ENCODE measurements around the gene KANK2. TPM values are rescaled to one million over a fixed set of nuclear protein-coding genes. Genes with fewer than 3 reads are reported as not detected.
"Not testable (repeated sequence)": the region's sequence is repeated elsewhere in the genome, so short reads cannot be mapped to it uniquely, and the experiment has no call there.

The KANK2 gene
- total RNA-seq, 1 donor from 2014 or later = 78.3 TPM

GRCh38 chr19:11140896-11141295 lies 56.4 kb downstream of the KANK2 start:
- TF ChIP-seq, protein P1, sequence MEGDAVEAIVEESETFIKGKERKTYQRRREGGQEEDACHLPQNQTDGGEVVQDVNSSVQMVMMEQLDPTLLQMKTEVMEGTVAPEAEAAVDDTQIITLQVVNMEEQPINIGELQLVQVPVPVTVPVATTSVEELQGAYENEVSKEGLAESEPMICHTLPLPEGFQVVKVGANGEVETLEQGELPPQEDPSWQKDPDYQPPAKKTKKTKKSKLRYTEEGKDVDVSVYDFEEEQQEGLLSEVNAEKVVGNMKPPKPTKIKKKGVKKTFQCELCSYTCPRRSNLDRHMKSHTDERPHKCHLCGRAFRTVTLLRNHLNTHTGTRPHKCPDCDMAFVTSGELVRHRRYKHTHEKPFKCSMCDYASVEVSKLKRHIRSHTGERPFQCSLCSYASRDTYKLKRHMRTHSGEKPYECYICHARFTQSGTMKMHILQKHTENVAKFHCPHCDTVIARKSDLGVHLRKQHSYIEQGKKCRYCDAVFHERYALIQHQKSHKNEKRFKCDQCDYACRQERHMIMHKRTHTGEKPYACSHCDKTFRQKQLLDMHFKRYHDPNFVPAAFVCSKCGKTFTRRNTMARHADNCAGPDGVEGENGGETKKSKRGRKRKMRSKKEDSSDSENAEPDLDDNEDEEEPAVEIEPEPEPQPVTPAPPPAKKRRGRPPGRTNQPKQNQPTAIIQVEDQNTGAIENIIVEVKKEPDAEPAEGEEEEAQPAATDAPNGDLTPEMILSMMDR (conservative IDR thresholded peaks at IDR 0.05; ENCODE audit: low read depth, low read length) = no peak
- no peak for DNase-seq (ENCODE audit: low read depth)

DNA sequence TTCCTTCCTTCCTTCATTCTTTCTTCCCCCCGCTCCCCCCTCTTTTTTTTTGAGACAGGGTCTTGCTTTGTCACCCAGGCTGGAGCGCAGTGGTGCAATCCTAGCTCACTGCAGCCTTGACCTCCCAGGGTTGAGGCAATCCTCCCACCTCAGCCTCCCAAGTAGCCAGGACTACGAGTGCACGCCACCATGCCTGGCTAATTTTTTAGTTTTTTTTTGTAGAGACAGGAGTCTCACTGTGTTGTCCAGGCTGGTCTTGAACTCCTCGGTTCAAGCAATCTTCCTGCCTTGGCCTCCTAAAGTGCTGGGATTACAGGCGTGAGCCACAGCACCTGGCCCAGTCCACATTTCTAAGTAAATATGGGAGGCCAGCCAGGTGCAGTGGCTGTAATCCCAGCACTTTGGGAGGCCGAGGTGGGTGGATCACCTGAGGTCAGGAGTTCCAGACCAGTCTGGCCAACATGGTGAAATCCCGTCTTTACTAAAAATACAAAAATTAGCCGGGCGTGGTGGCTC lies 57.3 kb downstream of the KANK2 start:
- H3K4me3 ChIP-seq (ENCODE audit: low read depth, low read length); DNase-seq (ENCODE audit: low read depth): not testable (repeated sequence)

More at GRCh38 chr19:11140896-11141295, 56.4 kb downstream of the KANK2 start:
- no peak overlapping the region for H3K4me3 ChIP-seq (ENCODE audit: low read depth, low read length)

DNA sequence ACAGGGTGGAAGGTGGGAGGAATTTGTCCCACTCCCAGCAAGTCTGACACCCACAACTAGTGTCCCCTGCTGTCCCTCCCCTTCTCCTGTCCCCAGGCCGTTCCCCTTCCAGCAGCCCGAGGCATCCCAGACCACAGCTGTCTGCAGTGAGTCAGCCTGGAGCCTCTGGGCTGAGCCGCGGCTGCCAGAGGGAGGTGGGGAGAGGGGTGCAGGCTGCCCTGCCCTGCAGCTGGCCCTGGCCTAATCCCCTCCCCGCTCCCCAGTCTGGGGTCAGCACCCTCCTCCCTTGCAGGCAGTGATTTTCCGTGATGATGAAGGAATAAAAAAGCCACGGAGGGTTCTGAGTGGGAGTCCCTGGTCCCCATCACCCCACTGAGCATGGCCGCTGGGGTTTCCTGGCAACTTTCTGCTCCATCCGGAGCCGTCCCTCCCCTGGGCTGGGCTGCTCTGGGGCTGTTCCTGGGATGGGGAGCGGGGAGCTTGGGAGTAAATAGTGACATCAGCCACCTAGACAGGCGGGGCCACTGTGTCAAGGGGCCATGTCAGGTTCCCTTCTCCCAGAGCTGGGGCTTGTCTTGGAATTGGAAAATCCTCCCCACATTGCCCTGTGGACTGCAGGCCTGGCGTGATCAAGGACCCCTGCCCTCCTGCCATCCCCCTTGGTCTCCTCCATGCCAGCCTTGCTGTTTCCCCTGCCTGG lies 58.6 kb downstream of the KANK2 start:
- TF ChIP-seq, protein P1 (conservative IDR thresholded peaks at IDR 0.05; ENCODE audit: low read depth, low read length) = no peak
- no peak for DNase-seq (ENCODE audit: low read depth)
- no peak overlapping the region for H3K4me3 ChIP-seq (ENCODE audit: low read depth, low read length)

DNA sequence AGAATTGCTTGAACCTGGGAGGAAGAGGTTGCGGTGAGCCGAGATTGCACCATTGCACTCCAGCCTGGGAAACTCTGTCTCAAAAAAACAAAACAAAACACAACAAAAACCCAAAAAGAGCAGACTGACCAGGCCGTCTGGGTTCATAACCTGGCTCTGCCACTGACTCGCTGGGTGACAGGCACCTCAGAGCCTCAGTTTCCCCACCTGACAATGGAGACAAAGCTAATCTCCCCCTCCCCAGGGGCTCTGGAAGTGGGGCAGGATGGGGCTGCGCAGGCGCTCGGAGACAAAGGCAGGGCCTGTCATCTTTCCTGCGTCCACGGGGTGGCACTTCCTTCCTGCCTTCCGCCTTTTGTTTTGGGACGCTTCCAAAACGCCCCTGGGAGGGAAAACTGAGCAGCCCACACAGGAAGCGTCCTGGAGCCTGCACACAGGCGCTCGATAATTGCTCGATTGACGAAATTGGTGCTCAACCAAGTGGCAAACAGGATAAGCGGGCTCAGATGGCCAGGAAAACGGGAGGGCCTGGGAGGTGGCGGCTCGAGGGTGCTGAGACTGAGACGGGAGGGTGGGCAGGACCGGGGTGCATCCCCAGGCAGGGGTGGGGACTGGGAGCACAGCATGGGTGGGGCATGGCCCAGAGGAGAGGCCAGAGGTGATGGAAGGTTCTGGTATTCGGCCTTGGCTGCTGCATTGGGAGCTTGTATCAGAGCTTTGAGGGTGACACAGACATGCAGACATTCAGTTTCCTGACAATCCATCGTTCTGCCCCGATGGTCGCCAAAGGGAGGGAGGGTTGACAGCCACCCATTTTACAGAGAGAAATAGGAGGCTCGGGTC lies 59.6 kb downstream of the KANK2 start:
- no peak overlapping the region for H3K4me3 ChIP-seq (ENCODE audit: low read depth, low read length)
- DNase-seq (ENCODE audit: low read depth) = no peak
- TF ChIP-seq, protein P1 (conservative IDR thresholded peaks at IDR 0.05; ENCODE audit: low read depth, low read length) = peak; percentile 79

- TF ChIP-seq, protein P1 (conservative IDR thresholded peaks at IDR 0.05; ENCODE audit: low read depth, low read length) = no peak
- H3K4me3 ChIP-seq (ENCODE audit: low read depth, low read length) = no peak overlapping the region
- DNase-seq (ENCODE audit: low read depth) = no peak
These were observed 60.8 kb downstream of the KANK2 start for GRCh38 chr19:11136400-11137101.

- no peak overlapping the region for H3K4me3 ChIP-seq (ENCODE audit: low read depth, low read length)
- no peak for DNase-seq (ENCODE audit: low read depth)
These were observed 65.9 kb downstream of the KANK2 start for GRCh38 chr19:11131471-11131870.

More at GRCh38 chr19:11131471-11131870, 65.9 kb downstream of the KANK2 start:
- TF ChIP-seq, protein P1 (conservative IDR thresholded peaks at IDR 0.05; ENCODE audit: low read depth, low read length) = no peak

Measured in epithelial cell of proximal tubule (primary cell).